GM12891 (cell line): ENCODE measurements around the gene DIS3L2.

Experiments
- PAX5 ChIP-seq: IDR thresholded peaks from 2 replicates; pipeline ENCODE4 v1.6.1; 2011; ENCODE audit warnings: low read length, moderate library complexity, mild to moderate bottlenecking; ENCODE audit not compliant: insufficient read depth, severe bottlenecking
- POLR2A ChIP-seq: IDR thresholded peaks from 2 replicates; pipeline ENCODE4 v1.6.1; 2011; ENCODE audit warnings: low read depth, low read length, control low read depth
- POLR2AphosphoS5 ChIP-seq: IDR thresholded peaks from 2 replicates; pipeline ENCODE4 v1.6.1; 2011; ENCODE audit warnings: low read depth, low read length, control low read depth
- POU2F2 ChIP-seq: IDR thresholded peaks from 2 replicates; pipeline ENCODE4 v1.6.1; 2011; ENCODE audit warnings: low read depth, mild to moderate bottlenecking, control low read depth, low read length, moderate library complexity
- SPI1 ChIP-seq: IDR thresholded peaks from 2 replicates; pipeline ENCODE4 v1.6.1; 2011; ENCODE audit warnings: low read depth, low read length, control low read depth
- TAF1 ChIP-seq: IDR thresholded peaks from 2 replicates; pipeline ENCODE4 v1.6.1; 2011; ENCODE audit warnings: low read depth, low read length, control low read depth

- TF ChIP-seq POLR2A (no peak), POLR2AphosphoS5 (no peak), TAF1 (no peak), SPI1 (no peak), PAX5 (no peak), POU2F2 (no peak)
These were observed 315.3 kb downstream of the DIS3L2 start for GRCh38 chr2:232276733-232277313.
